DMS79 treated with DMSO at 0.1 percent for 48 hours (cell line): ENCODE data around the gene DGKG.
A peak's percentile ranks its signal among the peaks of the same experiment; 100 is the strongest.

Experiments
- DNase-seq: peaks from one replicate; lab custom pipeline; 2025; lab: John Stamatoyannopoulos, UW

The DGKG gene

GRCh38 chr3:186361762-186362536 lies at the start of gene DGKG:
Gene DGKG, minus strand, starts transcription at chr3:186362234. Its CDS starts 41,775 bp downstream, at chr3:186320459.
- peak; percentile 10 for DNase-seq

- DNase-seq, result no peak
Measured at GRCh38 chr3:186411089-186411488, 49.1 kb upstream of the DGKG start.

- DNase-seq, result no peak
Measured at GRCh38 chr3:186406669-186407635, 44.9 kb upstream of the DGKG start.

- no peak for DNase-seq
Measured at GRCh38 chr3:186401556-186401955, 39.5 kb upstream of the DGKG start.

GRCh38 chr3:186400662-186401061 lies 38.6 kb upstream of the DGKG start:
- DNase-seq, result no peak

- DNase-seq, result no peak
Measured at GRCh38 chr3:186400026-186400425, 38.0 kb upstream of the DGKG start.

- DNase-seq, result no peak
Measured at GRCh38 chr3:186394566-186395217, 32.7 kb upstream of the DGKG start.

- no peak for DNase-seq
Measured at GRCh38 chr3:186386883-186387560, 25.0 kb upstream of the DGKG start.

- no peak for DNase-seq
Measured at GRCh38 chr3:186385856-186386602, 24.0 kb upstream of the DGKG start.

- no peak for DNase-seq
Measured at GRCh38 chr3:186383026-186383993, 21.3 kb upstream of the DGKG start.

GRCh38 chr3:186382217-186382885 lies 20.3 kb upstream of the DGKG start:
- DNase-seq, result no peak

- no peak for DNase-seq
Measured at GRCh38 chr3:186381424-186382216, 19.6 kb upstream of the DGKG start.

- no peak for DNase-seq
Measured at GRCh38 chr3:186380622-186381380, 18.8 kb upstream of the DGKG start.

- DNase-seq, result no peak
Measured at GRCh38 chr3:186375443-186375842, 13.4 kb upstream of the DGKG start.

- DNase-seq, result no peak
Measured at GRCh38 chr3:186374376-186374775, 12.3 kb upstream of the DGKG start.

- DNase-seq, result no peak
Measured at GRCh38 chr3:186369217-186369616, 7.2 kb upstream of the DGKG start.

- no peak for DNase-seq
Measured at GRCh38 chr3:186368717-186369116, 6.7 kb upstream of the DGKG start.

GRCh38 chr3:186368176-186368575 lies 6.1 kb upstream of the DGKG start:
- no peak for DNase-seq
